KOPT-K1 (cell line): ENCODE results near the gene ATXN7L1.
"Not testable (repeated sequence)": the region's sequence is repeated elsewhere in the genome, so short reads cannot be mapped to it uniquely, and the experiment has no call there.

Source experiments
- H3K27ac ChIP-seq: fragments of 200-600 bp; sonication (generic); 2 replicates; pipeline ENCODE4 v1.5.1; 2016; ENCODE audit warnings: antibody characterized with exemption, mild to moderate bottlenecking, low read depth, low read length; ENCODE audit not compliant: poor library complexity, severe bottlenecking
- H3K36me3 ChIP-seq: fragments of 200-600 bp; sonication (generic); 2 replicates; pipeline ENCODE4 v1.5.1; 2017; ENCODE audit warnings: antibody characterized with exemption, mild to moderate bottlenecking, low read length, moderate library complexity; ENCODE audit not compliant: insufficient read depth
- H3K9me3 ChIP-seq: fragments of 200-600 bp; sonication (generic); 2 replicates; pipeline ENCODE4 v1.5.1; 2017; ENCODE audit warnings: antibody characterized with exemption, low read length, mild to moderate bottlenecking; ENCODE audit not compliant: insufficient read depth, poor library complexity, severe bottlenecking

Gene ATXN7L1

GRCh38 chr7:105799006-105799405 lies 77.4 kb downstream of the ATXN7L1 start:
- Histone ChIP-seq H3K9me3 (no peaks in the 10 kb centered on the region), H3K36me3 (no peaks in the 10 kb centered on the region), H3K27ac (no peak overlapping the region)

GRCh38 chr7:105797652-105798051 lies 78.7 kb downstream of the ATXN7L1 start:
- Histone ChIP-seq H3K9me3 (no peaks in the 10 kb centered on the region), H3K27ac (no peak overlapping the region), H3K36me3 (no peaks in the 10 kb centered on the region)

- Histone ChIP-seq H3K9me3 (no peaks in the 10 kb centered on the region), H3K36me3 (no peaks in the 10 kb centered on the region), H3K27ac (no peak overlapping the region)
These were observed 80.0 kb downstream of the ATXN7L1 start for GRCh38 chr7:105796365-105796764.

GRCh38 chr7:105794741-105795729 lies 81.4 kb downstream of the ATXN7L1 start:
- Histone ChIP-seq H3K9me3 (no peaks in the 10 kb centered on the region), H3K27ac (no peak overlapping the region)

GRCh38 chr7:105792488-105793370 lies 83.7 kb downstream of the ATXN7L1 start:
- Histone ChIP-seq H3K27ac (no peak overlapping the region), H3K36me3 (no peaks in the 10 kb centered on the region), H3K9me3 (no peaks in the 10 kb centered on the region)

More at GRCh38 chr7:105794741-105795729, 81.4 kb downstream of the ATXN7L1 start:
- H3K36me3 ChIP-seq, result no peaks in the 10 kb centered on the region

GRCh38 chr7:105791926-105792325 lies 84.5 kb downstream of the ATXN7L1 start:
- no peak overlapping the region for H3K27ac ChIP-seq
- no peaks in the 10 kb centered on the region for H3K9me3 ChIP-seq

GRCh38 chr7:105790996-105791395 lies 85.4 kb downstream of the ATXN7L1 start:
- no peaks in the 10 kb centered on the region for H3K9me3 ChIP-seq
- H3K27ac ChIP-seq, result no peak overlapping the region
- H3K36me3 ChIP-seq, result no peaks in the 10 kb centered on the region

More at GRCh38 chr7:105791926-105792325, 84.5 kb downstream of the ATXN7L1 start:
- H3K36me3 ChIP-seq, result no peaks in the 10 kb centered on the region

- not testable (repeated sequence) for H3K27ac ChIP-seq, H3K9me3 ChIP-seq, H3K36me3 ChIP-seq
These were observed 85.9 kb downstream of the ATXN7L1 start for GRCh38 chr7:105790452-105790851.

- H3K9me3 ChIP-seq, result no peaks in the 10 kb centered on the region
- H3K27ac ChIP-seq, result no peak overlapping the region
These were observed 87.5 kb downstream of the ATXN7L1 start for GRCh38 chr7:105788816-105789349.

GRCh38 chr7:105788356-105788755 lies 88.0 kb downstream of the ATXN7L1 start:
- Histone ChIP-seq H3K9me3 (no peaks in the 10 kb centered on the region), H3K36me3 (no peaks in the 10 kb centered on the region), H3K27ac (no peak overlapping the region)

More at GRCh38 chr7:105788816-105789349, 87.5 kb downstream of the ATXN7L1 start:
- no peaks in the 10 kb centered on the region for H3K36me3 ChIP-seq

GRCh38 chr7:105787793-105788192 lies 88.6 kb downstream of the ATXN7L1 start:
- Histone ChIP-seq H3K36me3 (no peaks in the 10 kb centered on the region), H3K9me3 (no peaks in the 10 kb centered on the region), H3K27ac (no peak overlapping the region)

- Histone ChIP-seq H3K27ac (no peak overlapping the region), H3K36me3 (no peaks in the 10 kb centered on the region), H3K9me3 (no peaks in the 10 kb centered on the region)
These were observed 89.6 kb downstream of the ATXN7L1 start for GRCh38 chr7:105786520-105787470.

GRCh38 chr7:105782391-105783042 lies 93.9 kb downstream of the ATXN7L1 start:
- Histone ChIP-seq H3K9me3 (no peaks in the 10 kb centered on the region), H3K36me3 (no peaks in the 10 kb centered on the region), H3K27ac (no peak overlapping the region)
